Cardiac fibroblast (primary cell): ENCODE results near the gene FAM120B.

Experiments
- DNase-seq, 2 donors: peaks; one replicate each; pipeline versions ENCODE4 v3.0.0 to v3.0.0-alpha.2; 2010; ENCODE audit warnings: low read depth in 2 of 2
- H3K4me3 ChIP-seq, 2 donors: replicated peaks in 1 of 2; 1 replicate in 1 of 2; 2 replicates in 1 of 2; pipeline ENCODE4 v1.5.1; 2011; ENCODE audit warnings: low read depth in 2 of 2, low read length in 2 of 2, mild to moderate bottlenecking in 2 of 2, moderate library complexity in 1 of 2
- CTCF ChIP-seq: IDR thresholded peaks from one replicate; pipeline ENCODE4 v1.5.1; 2011; ENCODE audit warnings: low read depth, mild to moderate bottlenecking, low read length, inconsistent platforms

Gene FAM120B

DNA sequence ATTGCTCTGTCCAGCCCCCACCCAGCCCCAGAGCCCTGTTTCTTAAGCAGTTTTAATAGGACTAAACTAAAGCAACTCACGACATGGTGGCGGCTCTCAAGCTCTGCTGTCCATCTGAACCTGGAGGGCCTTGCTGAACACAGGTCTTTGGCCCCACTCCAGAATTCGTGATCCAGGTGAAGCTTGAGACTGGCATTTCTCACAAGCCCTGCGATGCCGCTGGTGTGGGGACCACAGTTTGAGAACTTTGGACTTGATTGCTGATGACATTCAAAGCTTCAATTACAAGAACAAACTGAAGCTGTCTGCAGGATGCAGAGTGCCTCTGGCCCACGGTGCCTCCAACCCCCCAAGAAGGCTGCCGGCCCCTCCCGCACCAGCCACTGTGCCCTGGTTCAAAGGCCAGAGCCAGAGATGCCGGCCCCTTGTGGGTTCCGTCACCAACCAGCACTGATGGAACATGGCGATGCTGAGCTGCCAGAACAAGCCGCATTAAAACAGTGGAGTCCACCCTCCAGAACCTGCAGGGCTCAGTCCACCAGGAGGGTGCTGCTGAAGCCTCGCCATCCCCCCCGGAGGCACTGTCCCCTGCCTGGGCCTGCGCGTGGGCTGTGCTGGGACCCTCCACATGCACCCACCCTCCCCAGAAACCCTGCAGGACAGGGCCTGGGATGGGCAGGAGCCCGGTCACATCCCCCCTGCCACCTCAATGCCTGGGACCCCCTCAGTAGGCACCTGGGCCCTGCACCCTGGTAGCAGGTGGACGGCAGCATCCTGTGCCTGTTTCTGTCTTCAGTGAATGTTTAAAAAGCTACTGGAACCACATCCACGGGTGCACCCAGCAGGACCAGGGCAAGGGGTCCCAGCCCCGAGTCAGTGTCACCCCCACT lies 145.4 kb downstream of the FAM120B start:
- no peak for DNase-seq

GRCh38 chr6:170452767-170453545 lies 146.4 kb downstream of the FAM120B start:
- H3K4me3 ChIP-seq, result no peak overlapping the region
- no peak for DNase-seq
- no peak for TF ChIP-seq CTCF

More for the DNA sequence above, 145.4 kb downstream of the FAM120B start:
- no peak overlapping the region for H3K4me3 ChIP-seq
- no peak for TF ChIP-seq CTCF

GRCh38 chr6:170453586-170454511 lies 147.3 kb downstream of the FAM120B start:
- no peak for DNase-seq

GRCh38 chr6:170454512-170455285 lies 148.1 kb downstream of the FAM120B start:
- TF ChIP-seq CTCF, result no peak
- no peak overlapping the region for H3K4me3 ChIP-seq
- DNase-seq, result no peak

More at GRCh38 chr6:170453586-170454511, 147.3 kb downstream of the FAM120B start:
- no peak overlapping the region for H3K4me3 ChIP-seq
- no peak for TF ChIP-seq CTCF

DNA sequence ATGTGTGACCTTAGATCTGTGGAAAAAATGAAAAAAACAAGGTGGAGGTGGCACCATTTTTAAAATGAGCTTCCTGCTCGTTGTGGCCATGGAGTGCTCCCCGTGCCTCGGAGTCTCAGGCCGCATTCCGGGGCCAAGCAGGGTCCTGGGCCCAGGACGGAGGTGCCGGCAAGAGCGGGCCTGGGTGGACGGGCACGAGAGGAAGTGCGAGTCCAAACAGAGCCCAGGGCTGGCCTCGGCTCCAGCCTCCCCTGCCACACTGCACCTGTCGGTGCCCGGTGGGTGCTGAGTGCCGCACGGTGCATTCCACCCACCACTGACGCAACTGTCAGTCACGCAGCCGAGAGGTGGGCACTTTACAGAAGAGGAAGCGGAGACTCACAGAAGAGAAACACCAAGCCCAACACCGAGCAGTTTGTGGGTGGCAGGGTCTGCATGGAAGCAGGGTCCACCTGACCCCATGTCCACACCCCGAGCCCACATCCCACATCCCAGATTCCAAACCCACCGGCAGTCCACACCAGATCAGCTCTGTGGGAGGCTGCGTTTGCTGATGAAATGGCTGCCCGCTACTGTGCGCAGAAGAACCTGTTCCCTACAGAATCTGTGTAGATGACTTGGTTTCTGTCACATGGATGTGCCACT lies 148.9 kb downstream of the FAM120B start:
- no peak overlapping the region for H3K4me3 ChIP-seq
- no peak for DNase-seq
- TF ChIP-seq CTCF, result no peak
